Measurements from ENCODE around the gene MBD5.

MBD5 gene

DNA sequence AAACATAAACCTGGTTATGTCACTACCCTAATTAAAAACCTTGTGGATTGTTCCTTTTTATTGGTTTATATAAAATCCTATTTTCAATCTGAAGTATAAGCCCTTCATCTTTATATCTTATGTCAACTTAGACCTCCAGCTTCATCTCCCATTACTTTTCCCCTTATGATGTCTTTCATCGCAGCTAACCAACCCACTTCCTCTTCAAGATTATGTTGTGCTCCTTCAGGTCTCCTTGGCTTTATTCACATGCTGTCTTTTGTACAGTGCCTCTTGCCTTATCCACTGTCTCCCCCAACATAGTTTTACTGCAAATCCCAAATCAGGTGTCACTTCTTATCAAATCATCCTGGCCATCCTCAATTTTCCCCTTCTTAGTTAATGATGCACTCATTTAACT, 25.9 kb downstream of the MBD5 start:
- TF ChIP-seq NFRKB (IDR thresholded peaks at IDR 0.05): no peak
- TF ChIP-seq CTBP1 (IDR thresholded peaks at IDR 0.05; ENCODE audit: borderline replicate concordance): no peak
- no peak for TF ChIP-seq L3MBTL2 (conservative IDR thresholded peaks at IDR 0.05)
- no peak for TF ChIP-seq ARNT (IDR thresholded peaks at IDR 0.05)
- TF ChIP-seq ZNF384 (IDR thresholded peaks at IDR 0.05): no peak
- no peak for TF ChIP-seq BHLHE40 (IDR thresholded peaks at IDR 0.05; ENCODE audit: borderline replicate concordance)
- TF ChIP-seq SP1 (IDR thresholded peaks at IDR 0.05): no peak
- no peak for TF ChIP-seq ELF4 (IDR thresholded peaks at IDR 0.05)
- no peak for TF ChIP-seq FOXK2 (IDR thresholded peaks at IDR 0.05)
- no peak for TF ChIP-seq FOXM1 (IDR thresholded peaks at IDR 0.05; ENCODE audit: borderline replicate concordance)
- TF ChIP-seq TARDBP (IDR thresholded peaks at IDR 0.05): no peak
- no peak for TF ChIP-seq HDGF (IDR thresholded peaks at IDR 0.05; ENCODE audit: borderline replicate concordance)
- TF ChIP-seq FOXA1 (IDR thresholded peaks at IDR 0.05): no peak
- TF ChIP-seq LEF1 (IDR thresholded peaks at IDR 0.05; ENCODE audit: borderline replicate concordance): no peak
- CTCF ChIA-PET: no interaction called here
- no peak for DNase-seq (ENCODE audit: extremely low spot score)
- POLR2A ChIA-PET: no interaction called here

GRCh38 chr2:148048475-148049221, 27.8 kb downstream of the MBD5 start:
- TF ChIP-seq L3MBTL2 (conservative IDR thresholded peaks at IDR 0.05) (no peak), TARDBP (IDR thresholded peaks at IDR 0.05) (no peak), NFRKB (IDR thresholded peaks at IDR 0.05) (no peak), FOXM1 (IDR thresholded peaks at IDR 0.05; ENCODE audit: borderline replicate concordance) (no peak), SP1 (IDR thresholded peaks at IDR 0.05) (no peak), ZNF384 (IDR thresholded peaks at IDR 0.05) (no peak), LEF1 (IDR thresholded peaks at IDR 0.05; ENCODE audit: borderline replicate concordance) (no peak), ARNT (IDR thresholded peaks at IDR 0.05) (no peak), HDGF (IDR thresholded peaks at IDR 0.05; ENCODE audit: borderline replicate concordance) (no peak), BHLHE40 (IDR thresholded peaks at IDR 0.05; ENCODE audit: borderline replicate concordance) (no peak), FOXA1 (IDR thresholded peaks at IDR 0.05) (no peak), PKNOX1 (IDR thresholded peaks at IDR 0.05) (no peak), FOXK2 (IDR thresholded peaks at IDR 0.05) (no peak), ELF4 (IDR thresholded peaks at IDR 0.05) (no peak), SUZ12 (IDR thresholded peaks at IDR 0.05) (no peak), CTBP1 (IDR thresholded peaks at IDR 0.05; ENCODE audit: borderline replicate concordance) (no peak)
- ChIA-PET POLR2A (no interaction called here), CTCF (no interaction called here)
- no peak for DNase-seq (ENCODE audit: extremely low spot score)

GRCh38 chr2:148049284-148049683, 28.4 kb downstream of the MBD5 start:
- ChIA-PET CTCF (no interaction called here), POLR2A (no interaction called here)
- no peak for DNase-seq (ENCODE audit: extremely low spot score)
- TF ChIP-seq PKNOX1 (IDR thresholded peaks at IDR 0.05) (no peak), NFRKB (IDR thresholded peaks at IDR 0.05) (no peak), CTBP1 (IDR thresholded peaks at IDR 0.05; ENCODE audit: borderline replicate concordance) (no peak), HDGF (IDR thresholded peaks at IDR 0.05; ENCODE audit: borderline replicate concordance) (no peak), ARNT (IDR thresholded peaks at IDR 0.05) (no peak), ZNF384 (IDR thresholded peaks at IDR 0.05) (no peak), SP1 (IDR thresholded peaks at IDR 0.05) (no peak), ELF4 (IDR thresholded peaks at IDR 0.05) (no peak), SUZ12 (IDR thresholded peaks at IDR 0.05) (no peak), BHLHE40 (IDR thresholded peaks at IDR 0.05; ENCODE audit: borderline replicate concordance) (no peak), FOXK2 (IDR thresholded peaks at IDR 0.05) (no peak)

DNA sequence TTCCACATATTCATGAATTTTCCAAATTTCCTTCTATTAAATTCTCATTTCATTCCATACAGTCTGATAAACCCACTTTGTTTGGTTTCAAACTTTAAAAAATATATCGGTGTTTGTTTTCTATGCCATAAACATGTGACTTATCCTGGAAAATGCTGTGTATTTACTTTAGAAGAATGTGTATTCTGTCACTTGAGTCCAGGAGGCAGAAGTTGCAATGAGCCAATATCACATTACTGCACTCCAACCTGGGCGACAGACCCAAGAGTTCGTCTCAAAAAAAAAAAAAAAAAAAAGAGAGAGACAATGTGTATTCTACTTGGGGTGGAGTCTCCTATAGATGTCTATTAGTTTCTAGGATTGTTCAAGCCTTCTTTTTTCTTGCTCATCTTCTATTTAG, 31.8 kb downstream of the MBD5 start:
- CTCF ChIA-PET: no interaction called here
- no peak for DNase-seq (ENCODE audit: extremely low spot score)
- TF ChIP-seq NFRKB (IDR thresholded peaks at IDR 0.05): no peak
- POLR2A ChIA-PET: no interaction called here

DNA sequence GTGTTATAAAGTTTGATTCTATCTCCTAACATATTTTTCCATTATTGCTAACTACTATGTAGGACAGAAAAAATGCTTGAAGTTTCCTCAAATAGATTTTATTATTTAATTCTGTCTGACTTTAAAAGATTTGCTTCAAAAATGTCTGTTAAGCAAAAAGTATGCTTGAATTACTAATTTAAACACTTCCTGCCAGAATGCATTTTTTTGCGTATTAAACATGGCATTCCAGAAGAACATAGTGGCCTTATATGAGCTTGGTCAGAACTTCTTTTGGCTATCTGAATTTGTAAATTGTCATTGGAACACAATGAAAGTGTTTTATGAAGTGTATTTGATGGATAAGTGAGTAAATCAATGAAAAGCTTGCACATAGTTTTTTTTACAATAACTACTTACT, 37.8 kb downstream of the MBD5 start:
- TF ChIP-seq BHLHE40 (IDR thresholded peaks at IDR 0.05; ENCODE audit: borderline replicate concordance) (no peak), L3MBTL2 (conservative IDR thresholded peaks at IDR 0.05) (no peak), ELF4 (IDR thresholded peaks at IDR 0.05) (no peak), PKNOX1 (IDR thresholded peaks at IDR 0.05) (no peak), ZNF384 (IDR thresholded peaks at IDR 0.05) (no peak), FOXK2 (IDR thresholded peaks at IDR 0.05) (no peak)
- POLR2A ChIA-PET: no interaction called here
- CTCF ChIA-PET: no interaction called here
- DNase-seq (ENCODE audit: extremely low spot score): no peak

DNA sequence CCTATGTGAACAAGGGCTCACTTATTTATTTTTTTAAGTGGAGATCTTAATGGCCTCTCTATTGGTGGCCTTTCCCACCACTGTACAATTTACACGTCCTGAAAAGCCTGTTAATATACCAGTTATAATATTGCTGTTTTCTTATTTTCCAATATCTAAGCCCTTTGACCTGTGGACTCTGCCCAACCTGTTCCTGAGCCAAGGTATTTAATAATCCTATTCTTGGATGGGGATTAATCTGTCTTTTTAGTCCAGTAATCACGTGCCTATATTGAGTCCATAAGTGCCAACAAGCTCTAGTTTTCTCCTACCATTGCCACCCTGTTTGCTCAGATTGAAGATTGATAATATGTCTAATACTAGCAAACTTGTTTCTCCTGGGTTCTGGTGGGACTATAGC, 42.7 kb downstream of the MBD5 start:
- ChIA-PET CTCF (interaction anchor here (0.6 kb wide), 1 partner anchor 432 kb away, joined by 3 read pairs; no protein-coding TSS in a partner anchor), POLR2A (no interaction called here)
- no peak for DNase-seq (ENCODE audit: extremely low spot score)
- TF ChIP-seq SUZ12 (IDR thresholded peaks at IDR 0.05) (no peak), FOXA1 (IDR thresholded peaks at IDR 0.05) (no peak), SP1 (IDR thresholded peaks at IDR 0.05) (no peak), ARNT (IDR thresholded peaks at IDR 0.05) (no peak), FOXK2 (IDR thresholded peaks at IDR 0.05) (no peak), L3MBTL2 (conservative IDR thresholded peaks at IDR 0.05) (no peak), PKNOX1 (IDR thresholded peaks at IDR 0.05) (no peak), TARDBP (IDR thresholded peaks at IDR 0.05) (no peak), NFRKB (IDR thresholded peaks at IDR 0.05) (no peak), ELF4 (IDR thresholded peaks at IDR 0.05) (no peak), HDGF (IDR thresholded peaks at IDR 0.05; ENCODE audit: borderline replicate concordance) (no peak), ZNF384 (IDR thresholded peaks at IDR 0.05) (no peak)
